AG09309 (cell line): ENCODE results near the gene ASPRV1.

Experiments used
- DNase-seq: peaks from one replicate; pipeline ENCODE4 v3.0.0-alpha.2; 2010; ENCODE audit warnings: low read depth
- H3K4me3 ChIP-seq: 2 replicates; pipeline ENCODE4 v1.5.1; 2011; ENCODE audit warnings: mild to moderate bottlenecking, low read depth, low read length, moderate library complexity; ENCODE audit not compliant: control insufficient read depth
- CTCF ChIP-seq: IDR thresholded peaks from 2 replicates; pipeline ENCODE4 v1.5.1; 2011; ENCODE audit warnings: mild to moderate bottlenecking, low read depth, low read length, inconsistent platforms; ENCODE audit not compliant: insufficient read depth, control insufficient read depth; ENCODE audit errors: missing control alignments

ASPRV1 gene

DNA sequence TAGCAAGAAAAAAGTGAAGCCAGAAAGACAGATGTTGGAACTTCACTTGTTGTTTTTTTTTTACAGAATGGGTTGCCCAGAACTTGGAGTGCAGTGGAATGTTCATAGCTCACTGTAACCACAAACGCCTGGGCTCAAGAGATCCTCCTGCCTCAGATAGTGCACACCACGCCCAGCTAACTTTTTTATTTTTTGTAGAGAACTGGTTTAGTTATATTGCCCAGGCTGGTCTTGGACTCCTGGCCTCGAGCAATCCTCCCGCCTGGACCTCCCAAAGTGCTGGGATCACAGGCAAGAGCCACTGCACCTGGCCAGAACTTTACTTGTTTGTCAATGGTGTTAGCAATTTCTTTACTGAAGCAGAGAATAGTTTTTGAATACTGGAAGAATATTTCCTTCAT lies 11.9 kb upstream of the ASPRV1 start:
- TF ChIP-seq CTCF: no peak
- no peak overlapping the region for H3K4me3 ChIP-seq
- peak; percentile 47 for DNase-seq

- no peak for DNase-seq
- H3K4me3 ChIP-seq: no peak overlapping the region
- no peak for TF ChIP-seq CTCF
Observed at GRCh38 chr2:69972822-69973221, 11.4 kb upstream of the ASPRV1 start.

GRCh38 chr2:69969991-69970390 lies 8.6 kb upstream of the ASPRV1 start:
- TF ChIP-seq CTCF: no peak
- H3K4me3 ChIP-seq: no peak overlapping the region
- DNase-seq: no peak

- TF ChIP-seq CTCF: no peak
- DNase-seq: no peak
- no peak overlapping the region for H3K4me3 ChIP-seq
Observed at GRCh38 chr2:69969126-69969983, 7.9 kb upstream of the ASPRV1 start.

DNA sequence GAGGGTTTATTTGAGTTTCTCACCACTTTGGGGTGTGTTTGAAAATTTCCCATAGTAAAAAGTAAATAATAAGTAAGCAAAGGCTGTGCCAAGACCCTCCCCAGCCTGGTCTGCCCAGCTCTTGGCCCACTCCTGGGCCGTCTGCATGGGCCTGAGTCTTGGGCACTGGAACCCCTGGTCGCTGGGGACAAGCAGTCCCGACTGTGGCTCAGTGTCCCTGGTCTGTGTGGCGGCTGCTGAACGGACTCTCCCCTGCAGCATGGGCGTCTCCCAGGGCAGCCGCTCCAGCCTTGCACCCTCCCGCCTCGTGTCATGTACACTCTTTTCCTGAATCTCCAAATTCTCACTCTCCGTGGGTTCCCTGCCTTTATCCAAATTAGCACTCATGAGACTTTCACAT lies 7.2 kb upstream of the ASPRV1 start:
- no peak overlapping the region for H3K4me3 ChIP-seq
- no peak for TF ChIP-seq CTCF
- no peak for DNase-seq

DNA sequence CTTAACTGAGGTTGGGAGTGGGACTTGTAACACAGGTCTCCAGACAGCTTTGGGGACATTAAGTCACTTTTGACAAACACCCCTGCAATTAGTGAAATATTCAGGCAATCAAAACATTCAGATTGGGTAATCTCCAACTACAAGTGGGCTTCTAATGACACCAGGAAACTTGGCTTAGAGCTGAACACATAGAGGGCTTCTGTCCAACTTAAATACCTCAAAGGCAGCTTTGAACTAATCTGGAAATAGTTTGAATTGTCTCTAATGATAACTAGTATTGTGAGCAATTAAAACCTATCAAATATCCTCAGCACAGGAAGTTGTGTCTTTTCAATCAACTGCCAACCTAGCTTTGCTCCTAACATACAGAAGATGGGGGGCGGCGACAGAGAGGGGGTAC lies 5.1 kb upstream of the ASPRV1 start:
- no peak for DNase-seq
- TF ChIP-seq CTCF: no peak
- H3K4me3 ChIP-seq: no peak overlapping the region
